ENCODE measurements around the gene PAN3.
A peak's percentile ranks its signal among the peaks of the same experiment; 100 is the strongest.
"Not testable (repeated sequence)": the region's sequence is repeated elsewhere in the genome, so short reads cannot be mapped to it uniquely, and the experiment has no call there.

The PAN3 gene

GRCh38 chr13:28138012-28138755 lies at the start of gene PAN3:
Gene PAN3, plus strand, starts transcription at chr13:28138545. Its CDS starts 113 bp downstream, at chr13:28138658.
- peak; percentile 94 for DNase-seq

DNA sequence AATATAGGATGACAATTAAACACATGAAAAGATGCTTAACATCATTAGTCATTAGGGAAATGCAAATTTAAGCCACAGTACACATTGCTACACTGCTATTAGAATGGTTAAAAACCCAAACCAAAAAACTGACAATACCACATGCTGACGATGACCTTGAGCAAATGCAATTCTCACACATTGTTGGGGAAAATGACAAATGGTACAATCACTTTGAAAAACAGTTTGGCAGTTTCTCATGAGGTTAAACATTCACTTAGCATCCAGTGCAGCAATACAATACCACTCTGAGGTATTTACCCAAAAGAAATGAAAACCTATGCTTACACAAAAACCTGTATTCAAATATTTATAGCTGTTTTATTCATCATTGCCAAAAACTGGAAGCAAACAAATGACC lies 49.3 kb upstream of the PAN3 start:
- no peak for DNase-seq

DNA sequence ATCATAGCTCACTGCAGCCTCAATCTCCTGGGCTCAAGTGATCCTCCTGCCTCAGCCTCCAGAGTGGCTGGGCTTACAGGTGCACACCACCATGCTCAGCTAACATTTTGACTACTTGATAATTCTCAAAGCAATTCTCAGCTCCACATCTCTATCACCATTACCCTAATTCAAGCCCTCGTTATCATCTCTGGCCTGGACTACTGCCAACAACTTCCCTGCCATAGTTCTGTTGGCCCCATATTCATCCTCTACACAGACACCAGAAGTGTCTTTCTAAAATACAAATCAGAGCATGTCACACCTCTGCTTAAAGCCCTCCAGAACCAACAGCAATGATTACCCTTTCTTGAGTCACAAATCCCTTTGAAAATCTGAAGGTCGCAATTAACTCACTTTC lies 45.9 kb upstream of the PAN3 start:
- DNase-seq, result no peak

- DNase-seq, result no peak
Observed at GRCh38 chr13:28093881-28094280, 44.5 kb upstream of the PAN3 start.

- no peak for DNase-seq
Observed at GRCh38 chr13:28094306-28094705, 44.0 kb upstream of the PAN3 start.

DNA sequence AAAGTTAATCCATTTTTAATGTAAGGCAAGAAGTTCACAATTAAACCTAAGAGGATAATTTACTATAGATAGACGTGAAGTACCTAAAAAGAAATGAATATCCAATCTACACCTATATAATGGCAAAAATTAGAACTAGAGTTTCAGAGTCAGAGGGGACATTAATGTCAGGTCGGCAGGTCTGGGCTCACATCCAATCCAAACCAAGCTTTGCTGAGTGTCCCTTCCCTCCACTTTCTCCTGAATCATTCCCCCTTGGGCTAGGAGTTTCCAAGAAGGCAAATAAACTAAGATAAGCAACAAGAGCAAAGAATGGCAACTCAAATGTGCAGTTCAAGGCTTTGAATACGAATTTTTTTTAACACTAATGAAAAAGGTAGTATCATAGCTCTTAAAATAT lies 40.8 kb upstream of the PAN3 start:
- no peak for DNase-seq

DNA sequence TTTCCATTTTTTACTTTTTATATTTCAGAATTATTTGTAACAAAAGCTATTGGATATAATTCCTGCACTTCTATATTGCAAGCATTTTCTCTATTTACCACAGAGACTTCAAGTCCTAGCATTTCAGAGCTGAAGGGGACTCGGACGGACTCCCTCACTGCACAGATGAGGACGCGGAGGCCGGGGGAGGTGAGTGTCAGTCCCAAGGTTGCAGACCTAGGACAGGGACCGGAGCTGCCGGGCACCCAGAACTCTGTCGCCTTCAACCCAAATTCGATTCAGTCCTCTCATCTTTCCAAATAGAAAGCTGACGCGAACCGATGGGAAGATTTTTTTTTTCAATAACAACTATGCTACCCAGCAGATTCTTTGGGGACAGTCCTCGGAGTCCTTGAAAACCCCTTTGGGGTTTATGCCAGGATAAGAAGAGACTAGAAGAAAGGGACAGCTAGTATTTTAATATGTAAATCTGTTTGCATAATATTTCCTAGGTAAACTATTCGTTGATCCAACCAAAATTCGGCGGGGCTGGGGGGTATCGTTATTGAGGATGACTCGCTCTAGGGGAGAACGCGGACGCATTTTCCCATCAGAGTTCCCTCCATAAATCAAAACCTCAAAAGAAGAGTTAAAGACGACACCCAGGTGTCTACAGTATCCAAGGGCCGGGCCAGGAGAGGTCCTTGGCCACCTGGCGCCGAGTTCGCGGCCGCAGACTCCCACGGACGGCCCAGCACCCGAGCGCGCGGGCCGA lies 38.8 kb upstream of the PAN3 start:
- DNase-seq, result no peak

DNA sequence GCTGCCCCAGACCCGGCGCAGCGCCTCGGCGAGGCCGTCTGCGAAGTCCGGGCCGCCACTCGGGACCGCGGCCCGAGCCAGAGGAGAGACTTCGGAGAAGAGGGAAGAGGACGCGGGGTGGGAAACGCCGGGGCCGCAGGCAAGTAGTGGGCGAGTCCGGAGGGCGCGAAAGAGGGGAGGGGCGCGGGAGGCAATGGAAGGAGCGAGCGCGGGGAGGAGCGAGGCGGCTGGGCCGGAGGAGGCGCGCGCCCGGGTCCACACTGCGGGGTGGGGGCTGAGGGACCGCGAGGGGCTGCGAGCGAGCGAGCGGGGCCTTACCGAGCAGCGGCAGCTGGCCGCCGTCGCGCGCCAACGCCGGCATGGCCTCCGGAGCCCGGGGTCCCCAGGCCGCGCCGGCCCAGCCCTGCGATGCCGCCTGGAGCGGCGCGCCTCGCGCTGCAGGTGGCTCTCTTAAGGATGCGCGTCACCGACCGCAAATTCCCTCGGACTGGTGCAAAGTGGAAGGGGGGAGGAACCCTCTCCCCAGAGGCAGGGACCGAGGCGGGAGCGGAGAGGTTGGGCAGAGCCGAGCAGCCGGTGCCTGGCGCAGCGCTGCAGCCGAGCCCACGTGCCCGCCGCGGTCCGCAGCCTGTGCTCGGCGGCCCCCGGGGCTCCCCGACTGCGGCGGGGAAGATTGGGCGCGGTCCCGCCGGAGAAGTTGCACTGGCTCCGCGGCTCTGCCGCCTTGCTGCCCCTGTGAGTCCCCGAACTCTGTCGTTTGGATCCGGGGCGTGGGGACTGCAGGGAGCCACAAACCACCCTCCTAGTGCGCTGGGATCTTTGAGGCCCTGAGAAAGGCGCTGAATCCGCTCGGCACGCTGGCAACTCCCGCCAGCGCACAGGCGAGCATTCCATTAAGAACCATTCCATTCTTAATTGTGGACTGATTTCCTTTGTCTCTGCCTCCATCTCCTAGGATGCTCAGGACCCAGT lies 37.9 kb upstream of the PAN3 start, which contains the start of gene FLT3:
FLT3 (minus strand) TSS at position 427 of the 972 bp plus-strand sequence; CDS start at position 361, 66 bp downstream.
- peak; percentile 29 for DNase-seq

DNA sequence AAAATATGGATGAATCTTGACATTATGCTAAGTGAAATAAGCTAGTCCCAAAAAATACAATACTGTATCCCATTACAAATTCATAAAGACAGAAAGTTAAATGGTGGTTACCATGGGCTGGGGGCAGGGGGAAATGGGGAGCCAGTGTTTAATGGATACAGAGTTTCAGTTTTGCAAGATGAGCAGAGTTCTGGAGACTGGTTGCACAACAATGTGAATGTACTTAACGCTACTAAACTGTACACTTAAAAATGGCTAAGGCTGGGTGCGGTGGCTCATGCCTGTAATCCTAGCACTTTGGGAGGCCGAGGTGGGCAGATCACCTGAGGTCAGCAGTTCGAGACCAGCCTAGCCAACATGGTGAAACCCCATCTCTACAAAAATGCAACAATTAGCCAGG lies 36.5 kb upstream of the PAN3 start:
- DNase-seq, result not testable (repeated sequence)

DNA sequence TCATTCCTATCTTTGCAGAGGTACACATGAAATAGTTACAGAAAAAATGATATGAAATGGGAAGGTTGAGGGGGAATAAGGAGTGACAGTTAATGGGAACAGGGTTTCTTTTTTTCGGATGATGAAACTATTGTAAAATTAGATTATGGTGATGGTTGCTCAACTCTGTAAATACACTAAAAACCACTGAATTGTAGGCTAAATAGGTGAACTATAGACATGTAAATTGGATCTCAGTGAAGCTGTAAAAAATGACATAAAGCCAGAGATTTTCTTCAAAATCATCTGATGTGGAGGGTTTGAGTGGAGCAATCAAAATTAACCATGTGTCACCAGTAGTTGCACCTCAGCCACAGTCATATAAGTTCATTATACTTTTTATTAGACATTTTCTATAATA lies 31.4 kb upstream of the PAN3 start:
- DNase-seq, result no peak

- no peak for DNase-seq
Observed at GRCh38 chr13:28110414-28110813, 27.9 kb upstream of the PAN3 start.

DNA sequence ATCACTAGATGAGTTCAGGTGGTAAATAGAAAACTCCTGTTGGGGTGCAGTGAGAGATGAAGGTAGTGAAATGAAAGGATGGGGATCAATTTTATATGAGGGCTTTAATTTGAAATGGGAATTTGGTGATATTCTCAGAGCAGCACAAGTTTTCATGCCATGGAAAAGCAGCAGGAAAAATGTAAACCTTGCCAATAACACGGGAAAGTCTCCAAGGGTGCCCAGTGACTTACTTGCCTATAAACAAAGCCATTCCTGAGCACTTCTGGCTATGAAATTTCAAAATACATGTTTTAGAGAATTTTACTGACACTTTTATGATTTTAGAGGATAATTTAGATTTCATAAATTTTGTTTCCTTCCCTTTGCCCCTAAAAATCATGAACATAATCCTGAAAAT lies 21.6 kb upstream of the PAN3 start:
- no peak for DNase-seq

- DNase-seq, result no peak
Observed at GRCh38 chr13:28117689-28118377, 20.5 kb upstream of the PAN3 start.

DNA sequence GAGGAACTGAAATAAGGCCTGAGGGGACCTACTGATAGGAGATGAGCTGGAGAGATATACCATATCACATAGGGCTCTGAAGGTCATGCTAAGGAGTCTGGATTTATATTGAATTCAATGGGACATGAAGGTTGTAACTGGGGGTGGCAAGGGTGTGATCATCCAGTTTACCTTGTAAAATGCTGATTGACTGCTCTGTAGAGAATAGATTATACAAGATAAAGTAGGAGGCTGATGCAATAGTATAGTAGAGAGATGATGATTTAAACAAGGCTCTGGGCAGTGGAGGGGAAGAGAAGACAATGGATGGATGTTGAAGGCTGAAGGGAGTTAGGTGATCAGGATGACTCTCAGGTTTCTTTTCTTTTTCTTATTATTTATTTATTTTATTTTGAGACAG lies 18.0 kb upstream of the PAN3 start:
- no peak for DNase-seq

DNA sequence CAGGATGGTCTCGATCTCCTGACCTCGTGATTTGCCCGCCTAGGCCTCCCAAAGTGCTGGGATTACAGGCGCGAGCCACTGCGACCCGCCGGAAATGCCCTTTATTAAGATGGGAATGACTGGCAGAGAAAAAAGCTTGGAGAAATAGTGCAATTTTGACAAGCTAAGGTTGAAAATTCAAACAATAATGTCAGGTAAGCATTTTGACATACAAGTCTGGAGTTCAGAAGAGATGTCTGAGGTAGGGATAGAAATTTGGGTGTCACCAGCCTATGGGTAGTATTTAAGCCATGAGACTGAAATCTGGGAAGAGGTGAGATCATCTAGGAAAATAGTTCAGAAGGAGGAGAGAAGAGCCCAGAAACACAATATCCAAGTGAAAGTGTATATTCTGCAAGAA lies 17.1 kb upstream of the PAN3 start:
- no peak for DNase-seq

- no peak for DNase-seq
Observed at GRCh38 chr13:28128030-28128429, 10.3 kb upstream of the PAN3 start.

DNA sequence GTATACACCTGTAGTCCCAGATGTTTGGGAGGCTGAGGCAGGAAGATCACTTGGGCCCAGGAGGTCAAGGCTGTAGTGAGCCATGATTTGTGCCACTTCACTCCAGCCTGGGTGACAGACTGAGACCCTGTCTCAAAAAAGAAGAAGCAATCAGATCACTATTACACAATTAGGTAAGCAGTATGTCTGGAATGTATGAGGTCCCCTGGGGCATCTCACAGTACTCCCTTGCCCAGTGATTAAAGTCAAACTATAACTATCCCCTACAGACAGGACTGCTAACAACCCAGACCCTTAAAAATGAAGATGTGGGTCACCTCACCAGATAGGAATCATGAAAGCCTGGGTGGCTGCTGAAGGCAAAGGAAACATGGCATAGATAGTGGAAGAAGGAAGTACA lies 9.4 kb upstream of the PAN3 start:
- no peak for DNase-seq

DNA sequence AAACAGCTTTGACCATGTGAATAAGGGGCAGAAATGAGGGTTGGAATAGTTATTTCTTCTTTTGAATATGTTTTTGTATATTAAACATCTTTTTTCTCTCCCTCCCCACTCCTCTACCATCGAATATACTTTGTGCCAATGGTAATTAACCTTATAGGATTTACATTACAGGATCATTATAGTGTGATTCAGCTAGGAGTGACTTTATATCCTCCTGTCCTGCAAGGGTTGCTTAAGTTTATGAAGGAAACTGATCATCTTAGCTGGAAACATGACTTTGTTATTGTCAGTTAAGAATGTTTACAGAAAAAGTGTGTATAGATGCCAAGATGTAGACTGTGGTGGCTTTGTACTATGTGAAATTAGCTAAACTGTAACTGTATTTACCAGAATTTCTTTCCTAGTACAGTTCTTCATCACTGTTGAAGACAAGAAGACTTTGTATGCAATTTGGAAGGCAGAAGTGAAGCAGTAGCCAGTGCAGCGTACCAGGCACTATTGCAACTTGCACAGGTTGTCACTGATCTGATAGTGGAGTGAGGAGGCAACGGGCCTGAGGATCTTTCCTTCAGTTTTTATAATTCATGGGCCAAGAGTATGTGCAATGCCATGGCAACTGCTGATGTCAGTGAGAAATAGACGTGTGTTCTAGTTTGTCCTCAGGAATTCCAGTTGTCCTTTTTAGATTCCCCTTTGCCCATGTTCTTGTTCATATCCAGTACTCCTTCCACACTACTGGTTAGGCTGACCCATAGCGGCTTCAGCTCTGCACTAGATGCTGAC lies 8.2 kb upstream of the PAN3 start:
- no peak for DNase-seq

- no peak for DNase-seq
Observed at GRCh38 chr13:28131646-28132045, 6.7 kb upstream of the PAN3 start.

GRCh38 chr13:28136916-28137315 lies 1.4 kb upstream of the PAN3 start:
- DNase-seq, result peak; percentile 24

DNA sequence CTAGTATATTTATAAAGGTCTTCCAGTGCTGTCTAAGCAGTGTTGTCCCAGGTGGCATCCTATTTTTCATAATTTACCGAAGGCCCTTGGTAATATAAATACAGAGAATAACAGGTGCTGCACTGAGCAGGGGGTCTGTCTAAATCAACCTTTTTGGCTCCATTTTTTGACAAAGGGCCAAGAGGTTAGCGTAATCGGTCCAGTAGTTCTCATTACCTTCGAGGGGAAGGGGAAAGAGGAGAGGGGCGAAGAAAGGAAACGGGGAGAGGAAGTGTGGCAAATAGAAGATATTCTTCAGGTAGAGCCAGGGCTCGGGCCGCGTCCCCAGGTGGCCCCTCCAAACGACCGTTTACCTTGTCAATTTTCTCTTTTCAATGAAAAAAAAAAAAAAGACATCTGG lies 749 bp upstream of the PAN3 start:
- DNase-seq, result no peak

All from CD4-positive, alpha-beta T cell treated with Interleukin-10 for 1 hour (primary cell).